NCI-H2029 treated with DMSO at 0.1 percent for 48 hours (cell line): Measurements from ENCODE around the gene IMPDH1.

Experiments
- DNase-seq: peaks from one replicate; lab custom pipeline; 2025; lab: John Stamatoyannopoulos, UW

Gene IMPDH1

DNA sequence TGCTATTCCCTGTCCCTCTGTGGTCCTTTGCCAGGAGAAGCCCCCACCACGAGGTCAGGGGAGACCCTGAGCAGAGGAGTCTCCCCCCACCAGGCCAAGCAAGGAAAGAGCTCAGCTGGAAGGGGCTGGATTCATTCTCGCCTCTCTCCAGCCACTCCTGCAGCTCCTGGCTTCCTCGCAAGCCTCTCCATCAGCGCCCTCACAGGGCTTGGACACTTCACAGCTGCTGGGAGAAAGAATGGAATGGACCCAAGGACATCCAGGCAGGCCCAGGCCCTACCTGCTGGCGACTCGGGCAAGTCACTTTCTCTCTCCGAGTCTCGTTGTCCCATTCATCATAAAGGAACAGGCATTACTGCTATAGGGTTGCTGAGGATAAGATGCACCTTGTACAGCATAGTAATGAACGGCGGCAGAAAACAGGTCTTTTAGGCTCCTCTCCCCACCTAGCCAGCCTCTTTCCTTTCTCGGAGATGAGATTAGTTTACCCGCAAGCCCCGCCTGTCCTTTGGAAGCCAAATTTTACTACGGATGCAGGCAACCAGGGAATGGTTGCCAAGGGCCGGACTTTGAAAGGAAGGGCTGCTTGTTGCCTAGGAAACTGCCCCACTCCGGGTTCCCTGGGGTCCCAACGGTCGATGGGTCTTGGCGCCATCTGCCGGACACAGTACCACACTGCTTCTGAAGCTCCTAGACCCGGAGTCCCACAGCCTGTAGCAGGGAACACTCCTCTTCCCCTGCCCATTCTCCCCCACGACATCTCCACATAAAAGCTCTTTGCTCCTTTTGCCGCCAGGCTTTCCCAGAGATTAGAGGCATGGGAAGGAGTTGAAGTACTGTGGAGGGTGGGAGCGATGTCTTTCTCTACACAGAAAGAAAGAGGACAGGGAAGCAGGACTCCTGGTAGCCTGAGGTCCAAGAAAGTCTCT is 22.3 kb downstream of the IMPDH1 start:
- DNase-seq, result peak; percentile 33

GRCh38 chr7:128385988-128386925 is 23.5 kb downstream of the IMPDH1 start:
- DNase-seq, result no peak

GRCh38 chr7:128384726-128385125 is 25.1 kb downstream of the IMPDH1 start:
- no peak for DNase-seq

GRCh38 chr7:128383776-128384175 is 26.0 kb downstream of the IMPDH1 start:
- no peak for DNase-seq

DNA sequence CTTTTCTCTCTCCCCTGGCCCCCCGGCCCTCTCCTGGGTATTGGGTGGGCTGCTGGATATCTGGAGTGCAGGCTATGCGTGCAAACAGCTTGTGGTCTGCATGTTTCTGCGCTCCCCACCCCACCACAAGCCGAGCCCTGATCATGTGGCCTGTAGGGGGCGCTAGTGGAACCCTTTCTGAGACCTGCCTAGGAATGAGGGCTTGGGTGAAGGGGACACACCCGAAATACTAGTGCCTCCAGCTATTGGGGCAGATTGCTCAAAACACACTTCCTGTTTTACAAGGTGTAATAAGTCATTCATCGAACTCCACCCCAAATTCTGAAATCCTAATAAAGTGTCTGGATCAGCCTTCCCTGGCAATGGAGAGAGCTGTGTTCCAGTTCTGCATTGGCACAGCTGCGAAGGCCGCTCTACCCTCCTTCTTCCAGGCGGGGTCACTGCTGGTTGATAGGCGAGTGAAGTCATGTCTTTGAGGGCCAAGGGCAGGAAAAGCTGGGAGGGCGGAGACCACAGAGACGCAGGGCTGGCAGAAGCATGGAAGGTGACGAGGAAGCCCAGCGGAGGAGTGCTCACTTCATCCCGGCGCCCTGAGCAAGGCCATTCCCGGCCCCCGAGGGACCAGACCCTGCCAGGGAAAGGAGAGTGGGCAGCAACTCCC is 28.5 kb downstream of the IMPDH1 start:
- DNase-seq, result no peak

- DNase-seq, result no peak
Measured at GRCh38 chr7:128380483-128381106, 29.2 kb downstream of the IMPDH1 start.

DNA sequence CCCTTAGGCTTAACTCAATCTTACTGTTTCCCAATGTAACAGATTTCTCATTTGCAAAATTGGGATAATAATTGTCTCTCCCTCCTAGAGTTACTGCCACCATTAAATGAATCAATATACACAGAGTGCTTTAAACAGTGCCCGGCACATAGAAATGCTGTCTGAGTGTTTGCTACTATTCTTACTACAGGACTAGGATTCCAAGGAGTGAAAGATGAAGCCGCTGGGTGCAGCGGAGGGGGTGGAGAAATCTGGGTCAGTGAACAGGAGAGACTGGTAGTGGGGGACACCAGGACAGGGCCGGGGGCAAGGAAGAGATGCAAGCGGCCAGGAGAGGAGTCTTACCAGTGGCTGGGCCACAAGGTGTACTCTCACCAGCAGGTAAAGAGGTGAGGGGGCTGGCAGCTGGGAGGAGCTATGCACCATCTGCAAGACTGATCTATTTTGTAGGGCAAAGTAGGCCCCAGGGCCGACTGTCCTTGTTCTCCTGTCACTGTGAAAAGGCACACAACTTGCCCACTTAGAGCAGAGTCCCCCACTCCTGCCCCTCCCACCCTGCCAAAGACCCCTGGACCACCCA is 29.8 kb downstream of the IMPDH1 start:
- no peak for DNase-seq

- DNase-seq, result no peak
Measured at GRCh38 chr7:128378637-128379036, 31.1 kb downstream of the IMPDH1 start.

DNA sequence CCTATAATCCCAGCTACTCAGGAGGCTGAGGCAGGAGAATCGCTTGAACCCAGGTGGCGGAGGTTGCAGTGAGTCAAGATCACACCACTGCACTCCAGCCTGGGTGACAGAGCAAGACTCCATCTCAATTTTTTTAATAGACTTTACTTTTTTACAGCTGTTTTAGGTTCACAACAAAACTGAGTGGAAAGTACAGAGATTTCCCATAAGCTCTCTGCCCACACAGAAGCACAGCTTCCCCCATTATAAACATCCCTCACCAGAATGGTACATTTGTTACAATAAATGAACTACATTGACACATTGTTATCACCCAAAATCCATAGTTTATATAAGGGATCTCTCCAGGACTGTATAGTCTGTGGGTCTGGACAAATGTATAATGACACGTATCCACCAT is 33.7 kb downstream of the IMPDH1 start:
- DNase-seq, result no peak

GRCh38 chr7:128374041-128374440 is 35.7 kb downstream of the IMPDH1 start:
- no peak for DNase-seq

DNA sequence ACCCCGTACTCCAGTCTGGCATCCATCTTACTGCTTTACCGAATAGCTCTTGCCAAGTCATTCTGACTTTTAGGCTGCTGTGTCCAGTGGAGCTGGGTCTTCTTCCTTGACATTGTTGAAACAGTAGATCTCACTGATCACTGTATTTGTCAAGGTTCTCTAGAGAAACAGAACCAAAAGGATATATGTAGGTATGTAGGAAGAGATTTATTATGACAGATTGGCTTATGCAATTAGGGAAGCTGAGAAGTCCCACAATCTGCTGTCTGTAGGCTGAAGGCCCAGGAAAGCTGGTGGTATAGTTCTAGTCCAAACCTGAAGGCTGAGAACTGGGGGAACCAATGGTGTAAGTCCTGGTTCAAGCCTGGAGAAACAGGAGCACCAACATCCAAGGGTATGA is 36.2 kb downstream of the IMPDH1 start:
- DNase-seq, result no peak

DNA sequence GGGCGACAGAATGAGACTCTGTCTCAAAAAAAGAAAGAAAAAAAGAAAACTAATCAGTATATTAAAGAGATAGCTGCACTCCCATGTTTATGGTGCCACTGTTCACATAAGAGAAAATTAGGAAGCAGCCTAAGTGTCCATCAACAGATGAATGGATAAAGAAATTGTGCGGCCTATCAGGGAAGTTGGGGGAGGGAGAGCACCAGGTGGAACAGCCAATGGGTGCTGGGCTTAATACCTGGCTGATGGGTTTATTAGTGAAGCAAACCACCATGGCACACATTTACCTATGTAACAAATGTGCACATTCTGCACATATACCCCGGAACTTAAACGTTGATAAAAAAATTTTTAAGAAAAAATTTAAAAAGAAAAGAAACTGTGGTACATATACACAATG is 39.3 kb downstream of the IMPDH1 start:
- DNase-seq, result no peak

- DNase-seq, result no peak
Measured at GRCh38 chr7:128366986-128367385, 42.8 kb downstream of the IMPDH1 start.

DNA sequence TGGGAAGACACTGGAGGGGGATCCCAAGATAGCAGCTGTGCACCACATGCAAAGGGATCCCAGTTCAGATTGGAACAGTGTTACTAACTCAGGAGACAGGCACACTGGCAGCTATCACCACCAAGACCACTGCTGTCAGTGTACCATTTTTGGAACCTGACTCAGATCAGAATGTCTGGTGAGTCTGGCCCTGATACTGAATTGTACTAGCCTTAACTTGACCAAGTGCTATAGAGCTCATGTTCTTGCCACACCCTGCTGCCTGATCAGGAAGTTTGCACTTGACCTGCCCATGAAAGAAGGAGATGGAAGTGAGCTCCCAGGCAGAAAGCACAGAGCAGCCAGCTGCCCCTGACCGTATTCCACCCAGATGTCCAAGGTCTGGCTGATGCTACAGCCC is 43.5 kb downstream of the IMPDH1 start:
- DNase-seq, result no peak

- no peak for DNase-seq
Measured at GRCh38 chr7:128365432-128365831, 44.4 kb downstream of the IMPDH1 start.

DNA sequence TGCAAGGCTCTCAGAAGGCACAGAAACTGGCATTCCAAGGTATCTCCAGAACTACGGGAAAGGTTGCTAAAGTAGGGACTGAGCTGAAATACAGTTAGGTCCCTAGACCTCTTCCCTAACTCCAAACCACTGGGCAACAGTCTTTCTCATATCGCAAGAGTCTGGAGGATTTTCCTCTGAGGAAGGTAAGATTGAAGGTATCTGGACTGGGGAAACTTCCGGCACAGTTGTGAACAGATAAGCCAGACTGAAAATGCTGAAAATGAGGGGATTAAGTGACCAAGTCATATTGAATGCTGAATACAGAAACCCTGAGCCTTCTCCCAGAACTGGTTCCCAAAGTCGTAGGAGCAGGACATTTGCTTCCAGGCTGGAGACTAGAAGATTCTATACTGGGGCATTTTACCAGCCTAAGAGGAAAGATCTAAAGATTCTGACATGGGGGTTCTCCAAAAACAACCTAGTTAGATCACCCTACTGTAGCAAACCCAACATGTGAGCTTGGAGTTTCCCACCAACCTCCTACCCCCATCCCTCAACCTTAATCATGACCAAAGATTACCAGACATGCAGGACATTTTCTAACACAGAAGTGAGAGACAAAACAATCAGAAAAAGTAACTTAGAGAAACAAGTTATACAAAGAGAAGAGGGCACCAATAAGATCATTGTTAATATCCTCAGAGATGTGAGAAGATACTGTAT is 45.5 kb downstream of the IMPDH1 start:
- no peak for DNase-seq

DNA sequence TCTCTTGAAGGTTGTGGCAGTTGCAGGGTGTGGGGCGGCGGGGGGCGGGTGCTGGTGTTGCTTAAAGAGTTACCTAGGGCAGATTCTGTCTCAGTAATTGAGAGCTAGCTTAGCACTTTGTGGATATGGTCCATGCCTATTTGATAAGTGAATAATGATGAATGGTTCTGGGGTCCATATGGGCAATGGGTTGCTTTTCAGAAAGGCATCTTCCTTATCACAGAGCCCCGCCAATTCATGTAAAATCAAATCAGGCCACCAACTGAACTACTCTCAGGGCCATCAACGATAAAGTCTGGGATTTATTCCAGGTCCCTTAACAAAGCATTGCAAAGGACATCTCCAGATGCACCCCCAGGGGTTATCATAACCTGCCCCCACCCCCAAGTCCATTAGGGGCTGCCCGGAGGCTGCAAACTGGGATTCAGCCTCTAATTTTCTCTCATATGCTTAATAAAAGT is 46.5 kb downstream of the IMPDH1 start:
- DNase-seq, result no peak

GRCh38 chr7:128362670-128363069 is 47.1 kb downstream of the IMPDH1 start:
- no peak for DNase-seq

GRCh38 chr7:128361411-128362379 is 48.1 kb downstream of the IMPDH1 start, which contains the start of gene PRRT4:
Gene PRRT4, minus strand, starts transcription at chr7:128361690.
- no peak for DNase-seq

DNA sequence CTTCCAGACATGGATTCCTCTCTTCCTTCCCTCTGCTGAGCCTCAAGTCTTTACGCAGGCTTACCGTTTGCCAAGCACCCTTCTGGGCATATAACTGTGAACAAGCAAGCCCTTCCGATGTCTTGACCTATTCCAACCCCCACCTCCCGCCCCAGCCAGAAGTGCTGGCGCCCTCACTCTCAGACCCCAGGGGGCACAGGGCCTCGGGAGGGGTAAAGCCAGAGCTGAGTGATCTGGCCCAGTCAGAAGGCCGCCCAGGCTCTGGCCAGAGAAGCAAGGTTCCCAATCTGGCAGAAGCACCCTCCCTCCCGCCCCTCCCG is 49.5 kb downstream of the IMPDH1 start:
- no peak for DNase-seq
